Spleen (tissue), 10 donors: ENCODE measurements around the gene PGRMC2. TPM values are rescaled to one million over a fixed set of nuclear protein-coding genes. Genes with fewer than 3 reads are reported as not detected.

Source experiments
- polyA plus RNA-seq, 3 donors: library from polyadenylated mRNA; stranded (reverse); fragments of 200-250 nt; gene quantifications; one replicate each; pipeline ENCODE4 v1.2.1, GENCODE V29; 2013
- total RNA-seq, 7 donors: library from RNA; depleted of rRNA in 3 of 7; stranded (reverse); fragments of >200 nt in 3 of 7; fragmentation: NEBNext Ultra II Directional in 4 of 7; extraction: Animal tissue kit (Norgen Biotek cat#: 25700) in 4 of 7; gene quantifications; one replicate each; pipeline versions ENCODE4 v1.1.0 to v1.2.1, GENCODE V29; 2016 to 2021
- donor health status: healthy with polysubstance abuse.
- donor health status: DM: no; HTN: no; CAD: no; lungs with moderate emphysema.
- donor health status: DM: no; HTN: no; CAD: no.
- donor health status: Bipolar disorder and iron deficiency.
- donor health status: healthy.
- donor health status: DM: no; HTN: no; CAD: no.
- donor health status: DM: yes; HTN: yes; CAD: no.

PGRMC2 gene
- total and polyA plus RNA-seq, 10 donors, result 13.8 to 46.8 (median 29.8) TPM

Other genes with a start within 250 kb of the PGRMC2 start
- 10 to 100 TPM in 6 of 7 donors, 1 to 10 TPM in 1; 8.5 to 17.8 (median 12.2) TPM for gene LARP1B, start 226.5 kb downstream of the PGRMC2 start, total RNA-seq
- gene LARP1B, start 226.5 kb downstream of the PGRMC2 start, polyA plus RNA-seq, result 1 to 10 TPM; 3.7 to 6.0 (median 4.8) TPM